Adrenal gland (tissue), 12 donors: ENCODE measurements around the gene TNS1. TPM values are rescaled to one million over a fixed set of nuclear protein-coding genes. Genes with fewer than 3 reads are reported as not detected.

ENCODE experiments used
- DNase-seq, 7 donors: peaks; one replicate each; pipeline ENCODE4 v3.0.0-alpha.2; 2019 to 2020
- H3K27ac ChIP-seq, 5 donors: fragments of 200-600 bp; sonication (generic) in 4 of 5; 1 replicate in 3 of 5; 2 replicates in 2 of 5; pipeline versions ENCODE4 v1.5.1 to v1.8.0; 2016 to 2020; ENCODE audit warnings: mild to moderate bottlenecking in 1 of 5
- H3K27me3 ChIP-seq: fragments of 200-600 bp; 2 replicates; pipeline ENCODE4 v1.8.0; 2021
- H3K36me3 ChIP-seq, 2 donors: fragments of 200-600 bp; replicated peaks in 1 of 2; 1 replicate in 1 of 2; 2 replicates in 1 of 2; pipeline versions ENCODE4 v1.5.1 to v1.8.0; 2018 to 2022
- H3K4me1 ChIP-seq, 2 donors: fragments of 200-600 bp; replicated peaks in 1 of 2; 1 replicate in 1 of 2; 2 replicates in 1 of 2; pipeline versions ENCODE4 v1.5.1 to v1.8.0; 2018 to 2021
- H3K4me3 ChIP-seq, 4 donors: fragments of 200-600 bp; sonication (generic) in 3 of 4; one replicate each; pipeline ENCODE4 v1.5.1; 2016 to 2018
- H3K9me3 ChIP-seq, 3 donors: fragments of 200-600 bp; sonication (generic) in 1 of 3; replicated peaks in 1 of 3; 1 replicate in 2 of 3; 2 replicates in 1 of 3; pipeline versions ENCODE4 v1.5.1 to v1.8.0; 2016 to 2021
- POLR2A ChIP-seq, 2 donors: fragments of 450-650 bp; IDR thresholded peaks; one replicate each; pipeline ENCODE4 v1.6.1; 2017; ENCODE audit warnings: antibody characterized with exemption in 2 of 2, mild to moderate bottlenecking in 2 of 2, moderate library complexity in 1 of 2
- WGBS, 4 donors: extraction: QIAGEN DNeasy Blood & Tissue Kit in 2 of 4; methylation state at CpG; one replicate each; pipeline versions ENCODE4 v1.1.5 to v1.1.7; 2013 to 2017; 5-methylcytosine and 5-hydroxymethylcytosine counted together
- intact Hi-C, 2 donors: fragments of 100-400 bp; cut with DNase I; formaldehyde crosslinking; loops; one replicate each; pipeline versions ENCODE4 v1.14.1 to v1.15.0; 2022 to 2023
- polyA plus RNA-seq, 3 donors: library from polyadenylated mRNA; stranded (reverse); fragments of 200-250 nt in 2 of 3; fragments of 350-450 nt in 1 of 3; fragmentation: Illumina TruSeq in 1 of 3; extraction: RNeasy Lipid Tissue Mini Kit (QIAGEN cat#74804) in 1 of 3; gene quantifications; one replicate each; pipeline ENCODE4 v1.2.3, GENCODE V29; 2013 to 2014
- total RNA-seq, 9 donors: library from RNA; depleted of rRNA in 4 of 9; stranded (reverse); fragments of >200 nt in 4 of 9; fragments of 120-200 nt in 1 of 9; fragmentation: NEBNext Ultra II Directional in 1 of 9; extraction: Animal tissue kit (Norgen Biotek cat#: 25700) in 1 of 9; gene quantifications; one replicate each; pipeline versions ENCODE4 v1.1.0 to v1.2.4, GENCODE V29; 2013 to 2023
- TF ChIP-seq, protein P1 (sequence below), 6 experiments: fragments of 450-650 bp in 4 of 6; fragments of 200-600 bp in 2 of 6; sonication (generic) in 1 of 6; IDR thresholded peaks; 1 replicate in 5 of 6; 2 replicates in 1 of 6; pipeline versions ENCODE4 v1.5.1 to v1.8.0; 2016 to 2021; ENCODE audit warnings: antibody characterized with exemption in 6 of 6, mild to moderate bottlenecking in 2 of 6, moderate library complexity in 1 of 6
- donor health status: healthy with polysubstance abuse.
- donor health status: Bipolar disorder and iron deficiency.
- donor health status: DM: yes; HTN: yes; CAD: no.
- donor health status: DM: no; HTN: no; CAD: no.
- donor health status: DM: no; HTN: no; CAD: no.
- donor health status: DM: yes; HTN: yes; CAD: no.

TNS1 gene
- total and polyA plus RNA-seq, 12 donors: 34.1 to 341 (median 252) TPM

DNA sequence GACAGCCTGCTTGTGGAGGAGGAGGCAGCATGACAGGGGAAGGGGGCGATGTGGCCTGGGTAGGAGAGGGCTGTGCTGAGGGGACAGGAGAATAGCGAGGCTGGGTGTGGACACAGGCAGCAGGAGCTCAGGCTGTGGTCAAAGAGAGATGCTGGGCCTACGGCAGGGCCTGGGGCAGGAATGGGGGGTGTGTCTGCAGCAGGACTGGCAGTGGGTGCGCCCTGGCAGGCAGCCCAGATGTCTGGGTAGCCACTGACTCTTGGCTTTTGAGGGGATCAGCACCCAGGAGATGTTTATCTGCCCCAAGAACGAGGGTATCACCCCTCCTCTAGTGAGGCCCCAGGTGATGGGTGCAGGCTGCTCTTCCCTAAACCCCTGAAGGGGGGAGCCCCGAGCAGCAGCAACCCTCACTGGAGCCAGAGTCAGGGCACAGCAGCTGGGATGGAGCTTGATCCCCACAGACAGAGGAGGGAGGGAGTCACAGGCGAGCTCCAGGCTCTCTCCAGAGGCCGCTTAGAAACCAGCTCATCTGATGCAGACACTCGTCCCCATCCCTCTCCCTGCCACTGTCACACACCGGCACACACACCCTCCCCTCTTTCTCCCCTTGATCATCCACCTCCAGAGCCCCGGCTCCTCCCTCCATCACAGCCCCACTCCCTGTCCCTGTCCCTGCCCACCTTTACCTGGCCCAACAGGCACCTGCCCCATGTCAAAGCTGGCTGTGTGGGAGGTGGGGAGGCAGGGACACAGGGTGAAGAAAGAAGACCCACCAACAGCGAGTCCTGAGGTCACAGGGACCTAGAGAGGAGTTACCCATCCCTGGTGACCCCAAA, 29.8 kb upstream of the TNS1 start:
- intact Hi-C loops: loop anchor here in 1 of 2 donors (1.0 to 5.0 kb wide), 2 partner anchors 87 to 245 kb away; no protein-coding TSS in a partner anchor
- 84 to 88% (median 85%) methylated on average over 10 to 12 of the region's 12 CpGs for WGBS, 4 donors
- peak in 3 of 7 donors; percentile 10 to 67 (median 21) for DNase-seq
- no peaks in the 10 kb centered on the region for H3K27me3 ChIP-seq
- H3K36me3 ChIP-seq: no peaks in the 10 kb centered on the region
- H3K9me3 ChIP-seq: no peaks in the 10 kb centered on the region
- H3K4me3 ChIP-seq: no peak overlapping the region
- TF ChIP-seq POLR2A (IDR thresholded peaks at IDR 0.05): no peak
- TF ChIP-seq, protein P1, sequence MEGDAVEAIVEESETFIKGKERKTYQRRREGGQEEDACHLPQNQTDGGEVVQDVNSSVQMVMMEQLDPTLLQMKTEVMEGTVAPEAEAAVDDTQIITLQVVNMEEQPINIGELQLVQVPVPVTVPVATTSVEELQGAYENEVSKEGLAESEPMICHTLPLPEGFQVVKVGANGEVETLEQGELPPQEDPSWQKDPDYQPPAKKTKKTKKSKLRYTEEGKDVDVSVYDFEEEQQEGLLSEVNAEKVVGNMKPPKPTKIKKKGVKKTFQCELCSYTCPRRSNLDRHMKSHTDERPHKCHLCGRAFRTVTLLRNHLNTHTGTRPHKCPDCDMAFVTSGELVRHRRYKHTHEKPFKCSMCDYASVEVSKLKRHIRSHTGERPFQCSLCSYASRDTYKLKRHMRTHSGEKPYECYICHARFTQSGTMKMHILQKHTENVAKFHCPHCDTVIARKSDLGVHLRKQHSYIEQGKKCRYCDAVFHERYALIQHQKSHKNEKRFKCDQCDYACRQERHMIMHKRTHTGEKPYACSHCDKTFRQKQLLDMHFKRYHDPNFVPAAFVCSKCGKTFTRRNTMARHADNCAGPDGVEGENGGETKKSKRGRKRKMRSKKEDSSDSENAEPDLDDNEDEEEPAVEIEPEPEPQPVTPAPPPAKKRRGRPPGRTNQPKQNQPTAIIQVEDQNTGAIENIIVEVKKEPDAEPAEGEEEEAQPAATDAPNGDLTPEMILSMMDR (IDR thresholded peaks at IDR 0.05): no peak
- H3K27ac ChIP-seq: peak overlapping the region in 1 of 5 donors; percentile 54
- peaks cover 0 to 4% of the 10 kb centered on the region in 2 donors for H3K4me1 ChIP-seq

DNA sequence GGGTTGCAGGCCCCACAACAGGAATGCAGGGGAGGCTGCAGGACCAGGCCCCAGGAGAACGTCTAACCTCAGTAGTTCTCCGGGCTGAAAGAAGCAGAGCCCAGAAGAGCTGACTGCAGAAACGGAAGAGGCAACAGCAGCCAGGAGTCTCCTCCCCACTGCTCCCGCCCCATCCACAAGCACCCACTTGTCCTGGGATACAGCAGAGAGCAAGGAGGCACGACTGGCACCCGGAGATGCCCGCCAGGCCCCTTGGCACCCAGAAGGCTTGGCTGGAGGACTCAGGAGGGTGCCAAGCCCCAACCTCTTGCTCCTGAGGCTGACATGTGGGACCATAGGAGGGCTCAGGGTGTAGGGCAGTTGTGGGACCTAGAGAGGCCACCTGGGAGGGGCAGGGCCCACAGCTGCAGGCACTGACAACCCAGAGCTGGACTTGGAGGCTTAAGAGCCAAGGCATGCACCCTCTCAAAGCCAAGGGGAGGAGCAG, 29.0 kb upstream of the TNS1 start:
- H3K36me3 ChIP-seq: no peaks in the 10 kb centered on the region
- no peaks in the 10 kb centered on the region for H3K9me3 ChIP-seq
- WGBS, 4 donors: 80 to 97% (median 91%) methylated on average over 2 to 7 of the region's 7 CpGs
- H3K27ac ChIP-seq: no peak overlapping the region
- peaks cover 0 to 4% of the 10 kb centered on the region in 2 donors for H3K4me1 ChIP-seq
- no peak overlapping the region for H3K4me3 ChIP-seq
- no peaks in the 10 kb centered on the region for H3K27me3 ChIP-seq
- DNase-seq: peak in 3 of 7 donors; percentile 8 to 43 (median 16)
- intact Hi-C loops: loop anchor here in 1 of 2 donors (5.0 kb wide), 1 partner anchor 245 kb away; no protein-coding TSS in a partner anchor
- TF ChIP-seq, protein P1 (IDR thresholded peaks at IDR 0.05): no peak
- TF ChIP-seq POLR2A (IDR thresholded peaks at IDR 0.05): no peak

DNA sequence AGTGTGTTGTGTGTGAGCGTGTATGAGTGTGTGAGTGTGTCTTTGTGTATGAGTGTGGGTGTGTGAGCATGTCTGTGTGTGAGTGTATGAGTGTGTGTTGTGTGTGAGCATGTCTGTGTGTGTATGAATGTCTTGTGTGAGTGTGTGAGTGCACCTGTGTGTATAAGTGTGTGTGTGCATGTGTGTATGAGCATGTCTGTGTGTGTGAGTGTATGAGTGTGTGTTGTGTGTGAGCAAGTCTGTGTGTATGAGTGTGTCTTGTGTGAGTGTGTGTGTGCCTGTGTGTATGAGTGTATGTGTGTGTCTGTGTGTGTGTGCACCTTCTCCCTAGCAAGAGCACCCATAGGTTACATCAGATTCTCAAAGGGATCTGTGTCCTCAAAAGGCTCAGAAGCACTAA, 28.5 kb upstream of the TNS1 start:
- Histone ChIP-seq H3K4me3 (no peak overlapping the region), H3K9me3 (no peaks in the 10 kb centered on the region), H3K36me3 (no peaks in the 10 kb centered on the region), H3K4me1 (peaks cover 0 to 4% of the 10 kb centered on the region in 2 donors), H3K27ac (no peak overlapping the region), H3K27me3 (no peaks in the 10 kb centered on the region)
- intact Hi-C loops: loop anchor here in 1 of 2 donors (5.0 kb wide), 1 partner anchor 244 kb away; no protein-coding TSS in a partner anchor
- peak in 2 of 7 donors; percentile 3 to 5 for DNase-seq
- 83 to 95% (median 87%) methylated on average over 1 of the region's 1 CpG for WGBS, 4 donors
- no peak for TF ChIP-seq POLR2A (IDR thresholded peaks at IDR 0.05)
- TF ChIP-seq, protein P1 (IDR thresholded peaks at IDR 0.05): no peak

DNA sequence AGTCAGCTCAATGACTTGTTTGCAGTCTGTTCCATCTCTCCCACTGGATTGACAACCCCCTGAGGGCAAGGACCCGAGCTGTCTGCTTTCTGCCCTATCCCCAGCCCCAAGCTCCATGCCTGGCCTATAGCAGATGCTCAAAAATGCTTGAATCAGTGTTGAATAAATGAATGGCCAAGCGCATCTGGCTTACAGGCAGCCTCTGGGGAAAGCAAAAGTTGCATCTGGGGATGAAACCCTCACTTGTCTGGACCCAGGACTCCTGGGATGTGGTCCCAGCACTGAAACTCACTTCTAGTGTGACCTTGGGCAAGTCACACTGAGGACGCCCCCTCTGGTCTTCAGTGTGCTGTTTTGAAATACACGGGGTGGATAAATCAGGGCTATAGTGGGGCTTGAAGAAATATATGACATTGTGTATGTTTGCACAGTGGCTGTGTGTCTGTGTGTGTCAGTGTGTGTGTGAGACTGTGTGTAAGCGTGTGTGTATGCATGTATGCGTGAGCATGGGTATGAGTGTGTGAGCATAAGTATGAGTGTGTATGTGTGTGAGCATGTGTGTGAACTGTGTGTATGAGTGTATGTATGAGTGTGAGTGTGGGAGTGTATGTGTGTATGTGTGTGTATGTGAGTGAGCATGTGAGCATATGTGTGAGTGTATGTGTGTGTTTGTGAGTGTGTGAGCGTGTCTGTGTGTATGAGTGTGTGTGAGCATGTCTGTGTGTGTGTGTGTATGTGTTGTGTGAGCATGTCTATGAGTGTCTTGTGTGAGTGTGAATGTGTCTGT, 27.8 kb upstream of the TNS1 start:
- no peak overlapping the region for H3K4me3 ChIP-seq
- intact Hi-C loops: loop anchor here in 1 of 2 donors (5.0 kb wide), 1 partner anchor 243 kb away; no protein-coding TSS in a partner anchor
- WGBS, 4 donors: 89 to 96% (median 91%) methylated on average over 7 of the region's 7 CpGs
- no peaks in the 10 kb centered on the region for H3K9me3 ChIP-seq
- H3K27me3 ChIP-seq: no peaks in the 10 kb centered on the region
- peak in 2 of 7 donors; percentile 5 to 11 for DNase-seq
- H3K27ac ChIP-seq: no peak overlapping the region
- TF ChIP-seq, protein P1 (IDR thresholded peaks at IDR 0.05): no peak
- TF ChIP-seq POLR2A (IDR thresholded peaks at IDR 0.05): no peak
- no peaks in the 10 kb centered on the region for H3K36me3 ChIP-seq
- peaks cover 0 to 4% of the 10 kb centered on the region in 2 donors for H3K4me1 ChIP-seq
